Endothelial cell of umbilical vein (primary cell): ENCODE results near the gene SPDEF.

Experiments
- CTCF ChIP-seq, 2 donors: IDR thresholded peaks; 1 replicate in 1 of 2; 2 replicates in 1 of 2; pipeline ENCODE4 v1.5.1; 2011; ENCODE audit warnings: low read length in 2 of 2, mild to moderate bottlenecking in 2 of 2, moderate library complexity in 2 of 2, control low read depth in 1 of 2, inconsistent platforms in 1 of 2, low read depth in 1 of 2; ENCODE audit not compliant: insufficient read depth in 1 of 2; ENCODE audit errors: extremely low read depth in 1 of 2
- JUN ChIP-seq: IDR thresholded peaks from 2 replicates; pipeline ENCODE4 v1.6.1; 2011; ENCODE audit warnings: borderline replicate concordance, low read depth; ENCODE audit not compliant: insufficient read length, insufficient read depth
- MYC ChIP-seq: IDR thresholded peaks from one replicate; pipeline ENCODE4 v1.6.1; 2011; ENCODE audit warnings: mild to moderate bottlenecking, low read depth, low read length
- POLR2A ChIP-seq: IDR thresholded peaks from 2 replicates; pipeline ENCODE4 v1.6.1; 2012; ENCODE audit warnings: low read depth, mild to moderate bottlenecking, control low read depth, low read length
- POLR2AphosphoS5 ChIP-seq: IDR thresholded peaks from 2 replicates; pipeline ENCODE4 v1.6.1; 2012; ENCODE audit warnings: low read depth, mild to moderate bottlenecking, control low read depth, low read length, moderate library complexity; ENCODE audit not compliant: insufficient read depth

- no peak for TF ChIP-seq CTCF (IDR thresholded peaks at IDR 0.05; ENCODE audit: extremely low read depth in 1 of 2, insufficient read depth in 1 of 2, low read depth in 1 of 2, low read length in 2 of 2)
- TF ChIP-seq POLR2AphosphoS5: no peak
- no peak for TF ChIP-seq MYC
- TF ChIP-seq JUN: no peak
- no peak for TF ChIP-seq POLR2A
Measured at GRCh38 chr6:34564181-34564580, 8.1 kb upstream of the SPDEF start.
